GM23338 (cell line): ENCODE measurements around the gene NLGN4X. TPM values are rescaled to one million over a fixed set of nuclear protein-coding genes. Genes with fewer than 3 reads are reported as not detected.

Experiments
- ATAC-seq: fragments of 200-7000 bp; cut with Tn5 transposase; 3 replicates; pipeline ENCODE4 v1.9.1; 2020
- DNase-seq: peaks from one replicate; pipeline ENCODE4 v3.0.0-alpha.2; 2015; ENCODE audit warnings: low spot score
- H2AFZ ChIP-seq: fragments of 200-600 bp; sonication (generic); 2 replicates; pipeline ENCODE4 v1.8.0; 2016; ENCODE audit warnings: antibody characterized with exemption, mild to moderate bottlenecking, moderate library complexity
- H3F3A ChIP-seq: fragments of 200-600 bp; sonication (generic); replicated peaks from 2 replicates; pipeline ENCODE4 v1.8.0; 2017; ENCODE audit warnings: antibody characterized with exemption, mixed run types, low read depth
- H3K27ac ChIP-seq: fragments of 200-600 bp; sonication (generic); 2 replicates; pipeline ENCODE4 v1.6.1; 2016; ENCODE audit warnings: low read depth
- H3K27me3 ChIP-seq: fragments of 200-600 bp; sonication (generic); 2 replicates; pipeline ENCODE4 v1.8.0; 2016; ENCODE audit warnings: mild to moderate bottlenecking, mixed run types, moderate library complexity; ENCODE audit not compliant: insufficient read depth
- H3K36me3 ChIP-seq: fragments of 200-600 bp; sonication (generic); 2 replicates; pipeline ENCODE4 v1.8.0; 2016; ENCODE audit warnings: mild to moderate bottlenecking; ENCODE audit not compliant: insufficient read depth
- H3K4me1 ChIP-seq: fragments of 200-600 bp; sonication (generic); 2 replicates; pipeline ENCODE4 v1.8.0; 2016; ENCODE audit warnings: mild to moderate bottlenecking, moderate library complexity; ENCODE audit not compliant: insufficient read depth
- H3K4me2 ChIP-seq: fragments of 200-600 bp; sonication (generic); 2 replicates; pipeline ENCODE4 v1.7.1; 2017; ENCODE audit warnings: mixed run types
- H3K4me3 ChIP-seq: fragments of 200-600 bp; sonication (generic); 2 replicates; pipeline ENCODE4 v1.6.1; 2016; ENCODE audit warnings: mixed run types
- H3K79me2 ChIP-seq: fragments of 200-600 bp; sonication (generic); replicated peaks from 2 replicates; pipeline ENCODE4 v1.8.0; 2017; ENCODE audit warnings: mild to moderate bottlenecking; ENCODE audit not compliant: insufficient read depth
- H3K9me2 ChIP-seq: fragments of 200-600 bp; sonication (generic); 2 replicates; pipeline ENCODE4 v1.8.0; 2017; ENCODE audit not compliant: insufficient read depth
- H4K20me1 ChIP-seq: fragments of 200-600 bp; sonication (generic); replicated peaks from 2 replicates; pipeline ENCODE4 v1.8.0; 2017; ENCODE audit warnings: mild to moderate bottlenecking; ENCODE audit not compliant: insufficient read depth
- H3K27ac Mint-ChIP-seq: 2 replicates; pipeline ENCODE4 v1.8.0; 2020; ENCODE audit warnings: inconsistent platforms, mild to moderate bottlenecking, moderate library complexity, mixed read lengths
- H3K27me3 Mint-ChIP-seq: 3 replicates; pipeline ENCODE4 v1.8.0; 2022; ENCODE audit warnings: low read depth, mild to moderate bottlenecking, moderate library complexity, mixed read lengths, inconsistent platforms; ENCODE audit not compliant: insufficient read depth, poor library complexity
- H3K36me3 Mint-ChIP-seq: 3 replicates; pipeline ENCODE4 v1.8.0; 2021; ENCODE audit warnings: low read depth, mild to moderate bottlenecking, inconsistent platforms, moderate library complexity, mixed read lengths
- H3K4me1 Mint-ChIP-seq: 3 replicates; pipeline ENCODE4 v1.8.0; 2020; ENCODE audit warnings: mild to moderate bottlenecking, inconsistent platforms, mixed read lengths
- H3K4me3 Mint-ChIP-seq: 3 replicates; pipeline ENCODE4 v1.8.0; 2021; ENCODE audit warnings: moderate library complexity, mild to moderate bottlenecking, inconsistent platforms, mixed read lengths
- H3K9me3 Mint-ChIP-seq: 3 replicates; pipeline ENCODE4 v1.8.0; 2020; ENCODE audit warnings: moderate library complexity, mild to moderate bottlenecking, inconsistent platforms, mixed read lengths
- polyA plus RNA-seq: library from polyadenylated mRNA; unstranded; fragments of >200 nt; fragmentation: Nextera tagmentation; extraction: Ambion mirVana; gene quantifications from 2 replicates; pipeline ENCODE4 v1.2.1, GENCODE V29; 2016
- total RNA-seq: library from RNA; depleted of rRNA; stranded (reverse); fragments of >200 nt; shearing (Covaris generic); gene quantifications from 2 replicates; pipeline ENCODE4 v1.2.3, GENCODE V29; 2014
- TF ChIP-seq, protein P1 (sequence below): IDR thresholded peaks from one replicate; pipeline ENCODE4 v1.6.1; 2018; ENCODE audit warnings: antibody characterized with exemption; ENCODE audit not compliant: unreplicated experiment
- TF ChIP-seq, protein P2 (sequence below), 2 experiments: fragments of 200-600 bp in 1 of 2; sonication (generic) in 1 of 2; conservative IDR thresholded peaks; 2 replicates each; pipeline versions ENCODE4 v1.5.1 to v1.6.1; 2016 to 2017; ENCODE audit warnings: antibody characterized with exemption in 2 of 2, low read depth in 2 of 2, mild to moderate bottlenecking in 2 of 2, moderate library complexity in 1 of 2
- TF ChIP-seq, protein P3 (sequence below): IDR thresholded peaks from 2 replicates; pipeline ENCODE4 v1.6.1; 2016; ENCODE audit warnings: antibody characterized with exemption

Gene NLGN4X
- total and polyA plus RNA-seq, 2 experiments from 2014 or later: 36.0 to 86.5 TPM

DNA sequence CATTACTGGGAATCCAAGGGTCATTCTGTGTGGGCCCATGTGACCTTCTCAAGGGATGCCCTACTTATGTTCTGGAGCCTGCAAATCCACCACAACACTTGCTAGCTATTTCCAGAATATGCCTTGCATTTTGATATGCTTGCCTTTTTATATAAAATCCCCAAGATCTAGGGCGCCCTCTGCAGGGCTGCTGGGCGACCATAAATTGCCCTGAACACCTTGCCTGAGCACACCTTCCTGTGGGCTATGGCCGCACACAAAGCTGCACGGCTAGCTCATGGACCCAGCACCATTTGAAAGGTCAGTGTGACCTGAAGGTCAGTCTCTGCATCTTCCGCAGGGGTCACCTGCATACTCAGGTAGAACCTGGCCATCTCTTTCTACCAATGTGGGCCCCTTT, 311.7 kb downstream of the NLGN4X start:
- no peak overlapping the region for H2AFZ ChIP-seq
- H3K27me3 ChIP-seq: no peaks in the 10 kb centered on the region
- H3F3A ChIP-seq: no peaks in the 10 kb centered on the region
- 0 out of 2 replicates have a peak, but pooled peaks cover 6% of the 10 kb centered on the region for H4K20me1 ChIP-seq
- no peak overlapping the region for H3K4me3 ChIP-seq
- no peaks in the 10 kb centered on the region for H3K36me3 ChIP-seq
- peak; percentile 29 for DNase-seq
- H3K79me2 ChIP-seq: peaks cover 14% of the 10 kb centered on the region; the same call in 1 of the 2 replicates
- Mint-ChIP-seq H3K27ac (no peak overlapping the region), H3K9me3 (peaks cover 28% of the 10 kb centered on the region), H3K36me3 (peaks cover 48% of the 10 kb centered on the region), H3K4me3 (no peak overlapping the region), H3K4me1 (no peaks in the 10 kb centered on the region), H3K27me3 (peaks cover 10% of the 10 kb centered on the region)
- no peaks in the 10 kb centered on the region for H3K9me2 ChIP-seq
- H3K27ac ChIP-seq: no peak overlapping the region
- no peak for ATAC-seq
- H3K4me2 ChIP-seq: no peak overlapping the region
- TF ChIP-seq, protein P1, sequence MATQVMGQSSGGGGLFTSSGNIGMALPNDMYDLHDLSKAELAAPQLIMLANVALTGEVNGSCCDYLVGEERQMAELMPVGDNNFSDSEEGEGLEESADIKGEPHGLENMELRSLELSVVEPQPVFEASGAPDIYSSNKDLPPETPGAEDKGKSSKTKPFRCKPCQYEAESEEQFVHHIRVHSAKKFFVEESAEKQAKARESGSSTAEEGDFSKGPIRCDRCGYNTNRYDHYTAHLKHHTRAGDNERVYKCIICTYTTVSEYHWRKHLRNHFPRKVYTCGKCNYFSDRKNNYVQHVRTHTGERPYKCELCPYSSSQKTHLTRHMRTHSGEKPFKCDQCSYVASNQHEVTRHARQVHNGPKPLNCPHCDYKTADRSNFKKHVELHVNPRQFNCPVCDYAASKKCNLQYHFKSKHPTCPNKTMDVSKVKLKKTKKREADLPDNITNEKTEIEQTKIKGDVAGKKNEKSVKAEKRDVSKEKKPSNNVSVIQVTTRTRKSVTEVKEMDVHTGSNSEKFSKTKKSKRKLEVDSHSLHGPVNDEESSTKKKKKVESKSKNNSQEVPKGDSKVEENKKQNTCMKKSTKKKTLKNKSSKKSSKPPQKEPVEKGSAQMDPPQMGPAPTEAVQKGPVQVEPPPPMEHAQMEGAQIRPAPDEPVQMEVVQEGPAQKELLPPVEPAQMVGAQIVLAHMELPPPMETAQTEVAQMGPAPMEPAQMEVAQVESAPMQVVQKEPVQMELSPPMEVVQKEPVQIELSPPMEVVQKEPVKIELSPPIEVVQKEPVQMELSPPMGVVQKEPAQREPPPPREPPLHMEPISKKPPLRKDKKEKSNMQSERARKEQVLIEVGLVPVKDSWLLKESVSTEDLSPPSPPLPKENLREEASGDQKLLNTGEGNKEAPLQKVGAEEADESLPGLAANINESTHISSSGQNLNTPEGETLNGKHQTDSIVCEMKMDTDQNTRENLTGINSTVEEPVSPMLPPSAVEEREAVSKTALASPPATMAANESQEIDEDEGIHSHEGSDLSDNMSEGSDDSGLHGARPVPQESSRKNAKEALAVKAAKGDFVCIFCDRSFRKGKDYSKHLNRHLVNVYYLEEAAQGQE: no peak
- TF ChIP-seq, protein P2, sequence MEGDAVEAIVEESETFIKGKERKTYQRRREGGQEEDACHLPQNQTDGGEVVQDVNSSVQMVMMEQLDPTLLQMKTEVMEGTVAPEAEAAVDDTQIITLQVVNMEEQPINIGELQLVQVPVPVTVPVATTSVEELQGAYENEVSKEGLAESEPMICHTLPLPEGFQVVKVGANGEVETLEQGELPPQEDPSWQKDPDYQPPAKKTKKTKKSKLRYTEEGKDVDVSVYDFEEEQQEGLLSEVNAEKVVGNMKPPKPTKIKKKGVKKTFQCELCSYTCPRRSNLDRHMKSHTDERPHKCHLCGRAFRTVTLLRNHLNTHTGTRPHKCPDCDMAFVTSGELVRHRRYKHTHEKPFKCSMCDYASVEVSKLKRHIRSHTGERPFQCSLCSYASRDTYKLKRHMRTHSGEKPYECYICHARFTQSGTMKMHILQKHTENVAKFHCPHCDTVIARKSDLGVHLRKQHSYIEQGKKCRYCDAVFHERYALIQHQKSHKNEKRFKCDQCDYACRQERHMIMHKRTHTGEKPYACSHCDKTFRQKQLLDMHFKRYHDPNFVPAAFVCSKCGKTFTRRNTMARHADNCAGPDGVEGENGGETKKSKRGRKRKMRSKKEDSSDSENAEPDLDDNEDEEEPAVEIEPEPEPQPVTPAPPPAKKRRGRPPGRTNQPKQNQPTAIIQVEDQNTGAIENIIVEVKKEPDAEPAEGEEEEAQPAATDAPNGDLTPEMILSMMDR (conservative IDR thresholded peaks at IDR 0.05; ENCODE audit: low read depth in 2 of 2): peak; percentile 51 to 55
- H3K4me1 ChIP-seq: no peaks in the 10 kb centered on the region

DNA sequence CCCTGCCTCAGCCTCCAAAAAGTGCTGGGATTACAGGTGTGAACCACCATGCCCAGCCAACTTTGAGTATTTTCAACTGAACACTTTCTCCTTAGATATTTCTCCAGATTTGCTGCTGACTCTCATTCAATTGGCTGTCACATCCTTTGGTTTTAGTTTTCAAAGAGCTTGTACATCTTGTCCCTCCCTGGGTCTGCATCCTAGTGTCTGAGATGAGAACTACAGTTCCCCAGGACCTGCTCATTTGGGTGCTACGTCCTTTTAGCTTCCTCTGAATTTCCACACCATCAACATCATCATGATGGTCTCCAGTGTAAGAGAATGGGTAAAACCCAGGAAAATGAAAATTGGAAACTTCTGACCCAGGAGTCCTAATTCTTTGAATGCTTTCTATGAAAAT, 312.9 kb downstream of the NLGN4X start:
- Mint-ChIP-seq H3K27me3 (peaks cover 14% of the 10 kb centered on the region), H3K27ac (no peak overlapping the region), H3K9me3 (peaks cover 33% of the 10 kb centered on the region), H3K36me3 (peaks cover 50% of the 10 kb centered on the region), H3K4me1 (peaks cover 10% of the 10 kb centered on the region), H3K4me3 (no peak overlapping the region)
- ATAC-seq (no peak; the same call in 2 of the 3 replicates), DNase-seq (peak; percentile 33)
- no peak overlapping the region for H3K4me2 ChIP-seq
- H3K9me2 ChIP-seq: no peaks in the 10 kb centered on the region
- no peak overlapping the region for H2AFZ ChIP-seq
- no peaks in the 10 kb centered on the region for H3K4me1 ChIP-seq
- no peaks in the 10 kb centered on the region for H3K27me3 ChIP-seq
- H3K79me2 ChIP-seq: peaks cover 14% of the 10 kb centered on the region; the same call in 1 of the 2 replicates
- H3K4me3 ChIP-seq: no peak overlapping the region
- H3K27ac ChIP-seq: no peak overlapping the region
- TF ChIP-seq, protein P3, sequence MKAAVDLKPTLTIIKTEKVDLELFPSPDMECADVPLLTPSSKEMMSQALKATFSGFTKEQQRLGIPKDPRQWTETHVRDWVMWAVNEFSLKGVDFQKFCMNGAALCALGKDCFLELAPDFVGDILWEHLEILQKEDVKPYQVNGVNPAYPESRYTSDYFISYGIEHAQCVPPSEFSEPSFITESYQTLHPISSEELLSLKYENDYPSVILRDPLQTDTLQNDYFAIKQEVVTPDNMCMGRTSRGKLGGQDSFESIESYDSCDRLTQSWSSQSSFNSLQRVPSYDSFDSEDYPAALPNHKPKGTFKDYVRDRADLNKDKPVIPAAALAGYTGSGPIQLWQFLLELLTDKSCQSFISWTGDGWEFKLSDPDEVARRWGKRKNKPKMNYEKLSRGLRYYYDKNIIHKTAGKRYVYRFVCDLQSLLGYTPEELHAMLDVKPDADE: no peak
- TF ChIP-seq, protein P2 (conservative IDR thresholded peaks at IDR 0.05; ENCODE audit: low read depth in 2 of 2): peak in 1 of 2 experiments; percentile 25; a peak in 1 of 4 replicates
- H3K36me3 ChIP-seq: no peaks in the 10 kb centered on the region
- no peaks in the 10 kb centered on the region for H3F3A ChIP-seq
- H4K20me1 ChIP-seq: 0 out of 2 replicates have a peak, but pooled peaks cover 6% of the 10 kb centered on the region
